ENCODE measurements around the gene DHX38. TPM values are rescaled to one million over a fixed set of nuclear protein-coding genes. Genes with fewer than 3 reads are reported as not detected.

The DHX38 gene
- total RNA-seq, 1 experiment from 2014 or later: 71.0 TPM

DNA sequence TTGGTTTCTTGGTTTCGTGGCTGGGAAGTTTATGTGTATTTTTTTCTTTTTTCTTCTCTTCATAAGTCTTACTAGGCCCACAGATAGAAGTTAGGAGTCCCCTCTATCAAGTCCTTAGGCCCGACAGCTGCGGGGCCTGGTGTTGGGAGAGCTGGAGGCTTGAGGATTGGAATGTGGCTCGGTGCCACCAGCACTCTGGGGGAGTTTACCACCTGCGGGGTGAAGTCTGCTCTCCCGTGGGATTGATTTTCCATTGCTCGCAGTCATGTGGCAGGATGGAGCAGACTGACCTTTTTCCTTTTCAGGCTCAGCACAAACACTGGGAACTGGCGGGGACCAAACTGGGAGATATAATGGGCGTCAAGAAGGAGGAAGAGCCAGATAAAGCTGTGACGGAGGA is 7.5 kb downstream of the DHX38 start:
- H4K20me1 ChIP-seq (ENCODE audit: insufficient read depth): no peaks in the 10 kb centered on the region
- no peaks in the 10 kb centered on the region for H3K9me2 ChIP-seq (ENCODE audit: insufficient read depth)
- no peak overlapping the region for H3K4me3 ChIP-seq (replicated peaks in 1 of 2; ENCODE audit: low read depth in 1 of 2, low read length in 2 of 2)
- BruUV-seq (replicated peaks): no TSS peak
- intact Hi-C loops (cut with micrococcal nuclease): no loop called here
- no peak overlapping the region for H2AFZ ChIP-seq (ENCODE audit: low read depth, low read length, poor library complexity, severe bottlenecking)
- H3K9ac ChIP-seq (ENCODE audit: low read length): no peak overlapping the region
- no peaks in the 10 kb centered on the region for H3K9me3 ChIP-seq (ENCODE audit: control insufficient read depth in 1 of 2, insufficient read depth in 1 of 2, low read depth in 1 of 2, low read length in 2 of 2)
- H3K4me1 ChIP-seq (ENCODE audit: control insufficient read depth in 1 of 2, insufficient read depth in 2 of 2, low read length in 2 of 2): no peaks in the 10 kb centered on the region
- ChIA-PET RAD21 (ENCODE audit: low non-redundant PET in 1 of 2, low total read pairs in 2 of 2, uncharacterized antibody in 2 of 2, unreplicated experiment in 2 of 2) (no interaction called here), CTCF (no interaction called here), POLR2A (no interaction called here)
- H3K79me2 ChIP-seq (ENCODE audit: insufficient read depth, low read length): peaks cover 15% of the 10 kb centered on the region
- no peak overlapping the region for H3K27ac ChIP-seq (ENCODE audit: low read depth, low read length)
- H3K36me3 ChIP-seq (ENCODE audit: control insufficient read depth in 1 of 2, insufficient read depth in 2 of 2, low read length in 2 of 2): peaks cover 64% of the 10 kb centered on the region in 2 experiments
- TF ChIP-seq FOSL1 (IDR thresholded peaks at IDR 0.05; ENCODE audit: low read depth): no peak
- TF ChIP-seq EZH2phosphoT487 (IDR thresholded peaks at IDR 0.05; ENCODE audit: borderline replicate concordance): no peak
- no peak for TF ChIP-seq EGR1 (IDR thresholded peaks at IDR 0.05; ENCODE audit: low read depth)
- TF ChIP-seq MAX (IDR thresholded peaks at IDR 0.05): no peak
- TF ChIP-seq CBX3 (IDR thresholded peaks at IDR 0.05; ENCODE audit: low read depth): no peak
- no peak for TF ChIP-seq ZNF274 (IDR thresholded peaks at IDR 0.05; ENCODE audit: low read depth, low read length)
- no peak for ATAC-seq
- DNase-seq (ENCODE audit: low read depth, low spot score): no peak
- H3K27me3 ChIP-seq (ENCODE audit: insufficient read depth, low read length): no peaks in the 10 kb centered on the region
- no peak overlapping the region for H3K4me2 ChIP-seq (ENCODE audit: low read length)

DNA sequence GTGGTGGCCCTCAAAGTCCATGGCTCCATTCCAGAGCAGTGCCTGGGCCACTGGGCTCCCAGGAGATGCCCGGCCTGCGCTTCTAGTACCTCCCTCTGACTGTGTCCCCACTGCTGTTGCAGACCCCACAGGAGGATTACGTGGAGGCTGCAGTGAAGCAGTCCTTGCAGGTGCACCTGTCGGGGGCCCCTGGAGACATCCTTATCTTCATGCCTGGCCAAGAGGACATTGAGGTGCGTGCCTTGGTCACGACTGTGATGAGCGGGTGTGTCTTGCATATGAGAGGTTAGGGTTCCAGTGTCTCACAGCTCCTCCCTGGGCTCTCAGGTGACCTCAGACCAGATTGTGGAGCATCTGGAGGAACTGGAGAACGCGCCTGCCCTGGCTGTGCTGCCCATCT is 11.3 kb downstream of the DHX38 start:
- Histone ChIP-seq H3K4me1 (ENCODE audit: control insufficient read depth in 1 of 2, insufficient read depth in 2 of 2, low read length in 2 of 2) (no peaks in the 10 kb centered on the region), H3K9me3 (ENCODE audit: control insufficient read depth in 1 of 2, insufficient read depth in 1 of 2, low read depth in 1 of 2, low read length in 2 of 2) (no peaks in the 10 kb centered on the region), H3K36me3 (ENCODE audit: control insufficient read depth in 1 of 2, insufficient read depth in 2 of 2, low read length in 2 of 2) (peaks cover 57 to 67% of the 10 kb centered on the region in 2 experiments), H3K4me2 (ENCODE audit: low read length) (no peak overlapping the region), H4K20me1 (ENCODE audit: insufficient read depth) (no peaks in the 10 kb centered on the region), H3K79me2 (ENCODE audit: insufficient read depth, low read length) (no peaks in the 10 kb centered on the region), H3K27me3 (ENCODE audit: insufficient read depth, low read length) (no peaks in the 10 kb centered on the region), H3K9ac (ENCODE audit: low read length) (no peak overlapping the region), H2AFZ (ENCODE audit: low read depth, low read length, poor library complexity, severe bottlenecking) (no peak overlapping the region), H3K9me2 (ENCODE audit: insufficient read depth) (no peaks in the 10 kb centered on the region), H3K4me3 (replicated peaks in 1 of 2; ENCODE audit: low read depth in 1 of 2, low read length in 2 of 2) (no peak overlapping the region), H3K27ac (ENCODE audit: low read depth, low read length) (no peak overlapping the region)
- BruUV-seq (replicated peaks): no TSS peak
- DNase-seq (ENCODE audit: low read depth, low spot score) (no peak), ATAC-seq (no peak)
- ChIA-PET POLR2A (no interaction called here), RAD21 (ENCODE audit: low non-redundant PET in 1 of 2, low total read pairs in 2 of 2, uncharacterized antibody in 2 of 2, unreplicated experiment in 2 of 2) (no interaction called here), CTCF (no interaction called here)
- intact Hi-C loops (cut with micrococcal nuclease): no loop called here
- TF ChIP-seq JUND (IDR thresholded peaks at IDR 0.05): no peak
- no peak for TF ChIP-seq EGR1 (IDR thresholded peaks at IDR 0.05; ENCODE audit: low read depth)
- TF ChIP-seq TCF7L2 (IDR thresholded peaks at IDR 0.05; ENCODE audit: borderline replicate concordance, extremely low read depth, insufficient read depth, insufficient read length): no peak
- no peak for TF ChIP-seq YY1 (IDR thresholded peaks at IDR 0.05; ENCODE audit: extremely low read depth, insufficient replicate concordance, low read depth, low read length)
- TF ChIP-seq ATF3 (IDR thresholded peaks at IDR 0.05): no peak

Measured in HCT116 (cell line).